ENCODE data around the gene MCM6.

MCM6 gene

DNA sequence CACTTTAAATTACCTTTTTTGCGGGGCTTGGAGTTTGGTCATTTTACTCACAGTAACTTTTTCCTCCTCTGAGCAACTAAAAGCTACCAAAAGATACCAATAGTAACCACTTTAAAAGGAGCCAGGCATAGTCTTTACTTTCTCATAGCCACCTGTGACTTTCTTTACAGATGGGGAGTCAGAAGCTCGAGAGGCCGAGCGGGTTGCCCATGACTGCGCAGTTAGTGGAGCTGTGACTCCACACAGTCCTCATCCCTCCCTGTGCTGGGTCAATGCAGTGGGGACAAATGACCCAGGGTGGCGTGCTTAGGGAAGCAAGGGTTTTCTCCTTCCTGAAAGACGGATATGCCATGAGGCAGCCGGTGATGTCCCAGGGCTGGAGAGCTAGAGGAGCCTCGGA, 51.1 kb downstream of the MCM6 start:
- H3K9ac ChIP-seq (ENCODE audit: low read length): no peak overlapping the region
- H3K27ac ChIP-seq (ENCODE audit: low read depth, low read length): no peak overlapping the region
- H3K79me2 ChIP-seq (ENCODE audit: insufficient read depth, low read length): no peaks in the 10 kb centered on the region
- H3F3A ChIP-seq (ENCODE audit: insufficient read depth): no peaks in the 10 kb centered on the region
- H3K36me3 ChIP-seq (ENCODE audit: low read length): no peaks in the 10 kb centered on the region
- H3K9me3 ChIP-seq (ENCODE audit: insufficient read depth, low read length): no peaks in the 10 kb centered on the region
- no peak overlapping the region for H3K4me3 ChIP-seq (ENCODE audit: insufficient read depth, low read length, poor library complexity, severe bottlenecking)
- H3K9me2 ChIP-seq (replicated peaks; ENCODE audit: insufficient read depth, low read length): no peaks in the 10 kb centered on the region
- TF ChIP-seq, protein P1, sequence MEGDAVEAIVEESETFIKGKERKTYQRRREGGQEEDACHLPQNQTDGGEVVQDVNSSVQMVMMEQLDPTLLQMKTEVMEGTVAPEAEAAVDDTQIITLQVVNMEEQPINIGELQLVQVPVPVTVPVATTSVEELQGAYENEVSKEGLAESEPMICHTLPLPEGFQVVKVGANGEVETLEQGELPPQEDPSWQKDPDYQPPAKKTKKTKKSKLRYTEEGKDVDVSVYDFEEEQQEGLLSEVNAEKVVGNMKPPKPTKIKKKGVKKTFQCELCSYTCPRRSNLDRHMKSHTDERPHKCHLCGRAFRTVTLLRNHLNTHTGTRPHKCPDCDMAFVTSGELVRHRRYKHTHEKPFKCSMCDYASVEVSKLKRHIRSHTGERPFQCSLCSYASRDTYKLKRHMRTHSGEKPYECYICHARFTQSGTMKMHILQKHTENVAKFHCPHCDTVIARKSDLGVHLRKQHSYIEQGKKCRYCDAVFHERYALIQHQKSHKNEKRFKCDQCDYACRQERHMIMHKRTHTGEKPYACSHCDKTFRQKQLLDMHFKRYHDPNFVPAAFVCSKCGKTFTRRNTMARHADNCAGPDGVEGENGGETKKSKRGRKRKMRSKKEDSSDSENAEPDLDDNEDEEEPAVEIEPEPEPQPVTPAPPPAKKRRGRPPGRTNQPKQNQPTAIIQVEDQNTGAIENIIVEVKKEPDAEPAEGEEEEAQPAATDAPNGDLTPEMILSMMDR (IDR thresholded peaks at IDR 0.05; ENCODE audit: insufficient read depth, low read length, poor library complexity, severe bottlenecking): no peak
- no peak for TF ChIP-seq EZH2phosphoT487 (conservative IDR thresholded peaks at IDR 0.05; ENCODE audit: low read length)
- H4K20me1 ChIP-seq (ENCODE audit: low read depth, low read length): no peaks in the 10 kb centered on the region
- no peaks in the 10 kb centered on the region for H3K27me3 ChIP-seq (ENCODE audit: low read length)
- no peak overlapping the region for H2AFZ ChIP-seq (ENCODE audit: low read depth, low read length, severe bottlenecking)
- no peak overlapping the region for H3K4me2 ChIP-seq (ENCODE audit: low read depth, low read length, poor library complexity, severe bottlenecking)

DNA sequence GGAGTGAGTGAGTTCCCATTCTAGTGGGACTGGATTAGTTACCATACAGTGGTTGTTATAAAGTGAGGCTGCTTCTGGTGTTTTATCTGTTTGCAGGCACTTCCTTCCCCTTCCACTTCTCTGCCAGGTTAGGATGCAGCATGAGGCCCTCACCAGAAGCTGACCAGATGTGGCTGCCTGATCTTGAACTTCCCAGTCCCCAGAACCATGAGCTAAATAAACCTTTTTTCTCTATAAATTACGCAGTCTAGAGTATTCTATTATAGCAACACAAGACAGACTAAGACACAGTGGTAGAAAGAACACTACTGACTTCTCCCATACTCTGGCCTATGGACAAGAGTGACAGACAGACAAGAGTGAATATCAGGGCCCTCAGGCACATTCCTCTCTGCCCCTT, 53.4 kb downstream of the MCM6 start:
- no peak overlapping the region for H3K4me2 ChIP-seq (ENCODE audit: low read depth, low read length, poor library complexity, severe bottlenecking)
- H3K27me3 ChIP-seq (ENCODE audit: low read length): no peaks in the 10 kb centered on the region
- H3K27ac ChIP-seq (ENCODE audit: low read depth, low read length): no peak overlapping the region
- TF ChIP-seq EZH2phosphoT487 (conservative IDR thresholded peaks at IDR 0.05; ENCODE audit: low read length): no peak
- TF ChIP-seq, protein P1 (IDR thresholded peaks at IDR 0.05; ENCODE audit: insufficient read depth, low read length, poor library complexity, severe bottlenecking): no peak
- H3K4me3 ChIP-seq (ENCODE audit: insufficient read depth, low read length, poor library complexity, severe bottlenecking): no peak overlapping the region
- no peaks in the 10 kb centered on the region for H3K9me3 ChIP-seq (ENCODE audit: insufficient read depth, low read length)
- no peaks in the 10 kb centered on the region for H3F3A ChIP-seq (ENCODE audit: insufficient read depth)
- no peaks in the 10 kb centered on the region for H3K36me3 ChIP-seq (ENCODE audit: low read length)
- no peaks in the 10 kb centered on the region for H4K20me1 ChIP-seq (ENCODE audit: low read depth, low read length)
- no peaks in the 10 kb centered on the region for H3K79me2 ChIP-seq (ENCODE audit: insufficient read depth, low read length)
- H3K9me2 ChIP-seq (replicated peaks; ENCODE audit: insufficient read depth, low read length): no peaks in the 10 kb centered on the region
- no peak overlapping the region for H3K9ac ChIP-seq (ENCODE audit: low read length)
- no peak overlapping the region for H2AFZ ChIP-seq (ENCODE audit: low read depth, low read length, severe bottlenecking)

DNA sequence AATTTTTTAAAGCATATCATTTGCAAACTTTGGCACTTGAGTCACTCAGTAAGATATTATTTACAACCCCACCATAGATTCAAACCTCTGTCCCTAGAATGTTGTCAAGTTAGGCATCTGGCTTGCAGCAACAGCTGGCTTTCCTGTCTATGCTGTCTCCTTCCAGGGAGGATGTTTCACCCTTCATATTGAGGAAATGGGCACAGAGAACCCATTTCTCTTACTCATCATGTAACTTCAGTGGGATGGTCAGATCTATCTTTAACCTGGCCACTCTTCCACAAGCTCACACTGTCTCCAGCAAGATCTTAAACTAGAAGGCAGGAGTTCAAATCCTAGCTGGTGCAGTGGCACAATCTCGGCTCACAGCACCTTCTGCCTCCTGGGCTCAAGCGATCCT, 55.1 kb downstream of the MCM6 start:
- Histone ChIP-seq H4K20me1 (ENCODE audit: low read depth, low read length) (no peaks in the 10 kb centered on the region), H3K9ac (ENCODE audit: low read length) (no peak overlapping the region), H3K79me2 (ENCODE audit: insufficient read depth, low read length) (no peaks in the 10 kb centered on the region), H3K9me3 (ENCODE audit: insufficient read depth, low read length) (no peaks in the 10 kb centered on the region), H2AFZ (ENCODE audit: low read depth, low read length, severe bottlenecking) (no peak overlapping the region), H3F3A (ENCODE audit: insufficient read depth) (no peaks in the 10 kb centered on the region), H3K4me3 (ENCODE audit: insufficient read depth, low read length, poor library complexity, severe bottlenecking) (no peak overlapping the region), H3K27me3 (ENCODE audit: low read length) (no peaks in the 10 kb centered on the region), H3K4me2 (ENCODE audit: low read depth, low read length, poor library complexity, severe bottlenecking) (no peak overlapping the region), H3K27ac (ENCODE audit: low read depth, low read length) (no peak overlapping the region), H3K36me3 (ENCODE audit: low read length) (no peaks in the 10 kb centered on the region), H3K9me2 (replicated peaks; ENCODE audit: insufficient read depth, low read length) (no peaks in the 10 kb centered on the region)
- TF ChIP-seq, protein P1 (IDR thresholded peaks at IDR 0.05; ENCODE audit: insufficient read depth, low read length, poor library complexity, severe bottlenecking): no peak
- TF ChIP-seq EZH2phosphoT487 (conservative IDR thresholded peaks at IDR 0.05; ENCODE audit: low read length): no peak

All from SU-DHL-6 (cell line).